Esophagus (tissue), 2 donors: ENCODE results near the gene HINT2. TPM values are rescaled to one million over a fixed set of nuclear protein-coding genes. Genes with fewer than 3 reads are reported as not detected.
A peak's percentile ranks its signal among the peaks of the same experiment; 100 is the strongest.

Source experiments
- H3K27ac ChIP-seq, 2 donors: one replicate each; pipeline ENCODE4 v1.5.1; 2013; ENCODE audit warnings: low read depth in 2 of 2, mild to moderate bottlenecking in 2 of 2, inconsistent platforms in 1 of 2, low read length in 1 of 2, moderate library complexity in 1 of 2
- H3K27me3 ChIP-seq, 2 donors: one replicate each; pipeline ENCODE4 v1.6.1; 2013; ENCODE audit warnings: low read length in 2 of 2, control low read depth in 1 of 2, mild to moderate bottlenecking in 1 of 2; ENCODE audit not compliant: insufficient read depth in 2 of 2, control insufficient read depth in 1 of 2
- H3K36me3 ChIP-seq, 2 donors: one replicate each; pipeline ENCODE4 v1.6.1; 2013; ENCODE audit warnings: low read length in 1 of 2; ENCODE audit not compliant: control insufficient read depth in 2 of 2, insufficient read depth in 2 of 2
- H3K4me1 ChIP-seq, 2 donors: one replicate each; pipeline ENCODE4 v1.6.1; 2013; ENCODE audit warnings: low read length in 1 of 2; ENCODE audit not compliant: control insufficient read depth in 2 of 2, insufficient read depth in 2 of 2
- H3K4me3 ChIP-seq, 2 donors: one replicate each; pipeline ENCODE4 v1.5.1; 2013; ENCODE audit warnings: low read length in 2 of 2, mild to moderate bottlenecking in 2 of 2, low read depth in 1 of 2, moderate library complexity in 1 of 2
- H3K9me3 ChIP-seq, 2 donors: one replicate each; pipeline ENCODE4 v1.6.1; 2013; ENCODE audit warnings: mild to moderate bottlenecking in 2 of 2, low read depth in 1 of 2, low read length in 1 of 2, moderate library complexity in 1 of 2; ENCODE audit not compliant: control insufficient read depth in 2 of 2, insufficient read depth in 1 of 2
- WGBS, 2 donors: extraction: QIAGEN DNeasy Blood & Tissue Kit; methylation state at CpG; one replicate each; pipeline ENCODE4 v1.1.7; 2013; 5-methylcytosine and 5-hydroxymethylcytosine counted together
- polyA plus RNA-seq, 2 donors: library from polyadenylated mRNA; stranded (reverse); fragments of 200-250 nt; gene quantifications; one replicate each; pipeline ENCODE4 v1.2.3, GENCODE V29; 2013
- donor health status: healthy with polysubstance abuse.
- donor health status: Bipolar disorder and iron deficiency.

Gene HINT2
- polyA plus RNA-seq, 2 donors = 43.1 to 45.0 TPM

- peak overlapping the region; percentile 93 to 98 for H3K27ac ChIP-seq
- peaks cover 0 to 3% of the 10 kb centered on the region in 2 donors for H3K36me3 ChIP-seq
- no peaks in the 10 kb centered on the region for H3K9me3 ChIP-seq
- peak overlapping the region; percentile 83 to 84 for H3K4me3 ChIP-seq
- H3K4me1 ChIP-seq = peaks cover 3% of the 10 kb centered on the region in 2 donors
- H3K27me3 ChIP-seq = no peaks in the 10 kb centered on the region
- 6 to 7% methylated on average over 29 of the region's 29 CpGs for WGBS, 2 donors
These were observed 569 bp downstream of the HINT2 start for GRCh38 chr9:35814106-35814840.

- H3K27ac ChIP-seq = peak overlapping the region in 1 of 2 donors; percentile 34
- peaks cover 0 to 3% of the 10 kb centered on the region in 2 donors for H3K36me3 ChIP-seq
- no peaks in the 10 kb centered on the region for H3K27me3 ChIP-seq
- H3K9me3 ChIP-seq = no peaks in the 10 kb centered on the region
- peaks cover 3% of the 10 kb centered on the region in 2 donors for H3K4me1 ChIP-seq
- WGBS, 2 donors = 71 to 84% methylated on average over 10 of the region's 10 CpGs
- H3K4me3 ChIP-seq = no peak overlapping the region
These were observed 1.3 kb downstream of the HINT2 start for GRCh38 chr9:35813434-35814105.

- Histone ChIP-seq H3K36me3 (peaks cover 0 to 3% of the 10 kb centered on the region in 2 donors), H3K27ac (peak within 1 kb of the TSS; percentile 25 to 72), H3K27me3 (no peaks in the 10 kb centered on the region), H3K9me3 (no peaks in the 10 kb centered on the region), H3K4me3 (peak within 1 kb of the TSS; percentile 14 to 25), H3K4me1 (peaks cover 3% of the 10 kb centered on the region in 2 donors)
- 1 to 2% methylated on average over 28 of the region's 28 CpGs for WGBS, 2 donors
These were observed 2.7 kb downstream of the HINT2 start, which contains the start of gene SPAG8 for GRCh38 chr9:35812025-35812602. Gene SPAG8 (minus strand): TSS chr9:35812262. CDS start chr9:35812147, 115 bp downstream.

GRCh38 chr9:35811381-35812024, 3.3 kb downstream of the HINT2 start:
- Histone ChIP-seq H3K27ac (no peak overlapping the region), H3K4me3 (peak overlapping the region; percentile 5 to 25), H3K36me3 (peaks cover under 1 to 3% of the 10 kb centered on the region in 2 donors), H3K27me3 (no peaks in the 10 kb centered on the region), H3K9me3 (no peaks in the 10 kb centered on the region), H3K4me1 (peaks cover 3% of the 10 kb centered on the region in 2 donors)
- 12% methylated on average over 12 of the region's 12 CpGs for WGBS, 2 donors

- H3K27ac ChIP-seq = no peak overlapping the region
- peaks cover 3% of the 10 kb centered on the region in 2 donors for H3K4me1 ChIP-seq
- no peak overlapping the region for H3K4me3 ChIP-seq
- no peaks in the 10 kb centered on the region for H3K9me3 ChIP-seq
- peaks cover 3 to 4% of the 10 kb centered on the region in 2 donors for H3K36me3 ChIP-seq
- WGBS, 2 donors = 89 to 91% methylated on average over 7 of the region's 7 CpGs
- H3K27me3 ChIP-seq = no peaks in the 10 kb centered on the region
These were observed 4.7 kb downstream of the HINT2 start for GRCh38 chr9:35810122-35810521.

GRCh38 chr9:35808433-35808832, 6.4 kb downstream of the HINT2 start:
- Histone ChIP-seq H3K4me3 (no peak overlapping the region), H3K4me1 (peaks cover 0 to 3% of the 10 kb centered on the region in 2 donors), H3K9me3 (no peaks in the 10 kb centered on the region), H3K27ac (no peak overlapping the region), H3K36me3 (peaks cover 3 to 4% of the 10 kb centered on the region in 2 donors), H3K27me3 (no peaks in the 10 kb centered on the region)
- WGBS, 2 donors = 89 to 92% methylated on average over 9 of the region's 9 CpGs

GRCh38 chr9:35806101-35806500, 8.7 kb downstream of the HINT2 start:
- Histone ChIP-seq H3K4me1 (no peaks in the 10 kb centered on the region), H3K27ac (no peak overlapping the region), H3K36me3 (peaks cover 3 to 4% of the 10 kb centered on the region in 2 donors), H3K27me3 (no peaks in the 10 kb centered on the region), H3K9me3 (no peaks in the 10 kb centered on the region), H3K4me3 (no peak overlapping the region)
- WGBS, 2 donors = 97 to 98% methylated on average over 8 of the region's 8 CpGs

- Histone ChIP-seq H3K4me1 (no peaks in the 10 kb centered on the region), H3K9me3 (no peaks in the 10 kb centered on the region), H3K4me3 (no peak overlapping the region), H3K27me3 (no peaks in the 10 kb centered on the region), H3K27ac (no peak overlapping the region), H3K36me3 (peaks cover 0 to 7% of the 10 kb centered on the region in 2 donors)
- 88 to 90% methylated on average over 13 of the region's 13 CpGs for WGBS, 2 donors
These were observed 13.3 kb downstream of the HINT2 start for GRCh38 chr9:35801328-35802128.

- Histone ChIP-seq H3K9me3 (no peaks in the 10 kb centered on the region), H3K27ac (no peak overlapping the region), H3K27me3 (no peaks in the 10 kb centered on the region), H3K4me1 (no peaks in the 10 kb centered on the region), H3K36me3 (peaks cover 0 to 3% of the 10 kb centered on the region in 2 donors), H3K4me3 (no peak overlapping the region)
- WGBS, 2 donors = 85 to 89% methylated on average over 7 of the region's 7 CpGs
These were observed 14.3 kb downstream of the HINT2 start for GRCh38 chr9:35800530-35800929.
